Measurements from ENCODE around the gene HBA1.
A peak's percentile ranks its signal among the peaks of the same experiment; 100 is the strongest.
"Not testable (repeated sequence)": the region's sequence is repeated elsewhere in the genome, so short reads cannot be mapped to it uniquely, and the experiment has no call there.

The HBA1 gene

GRCh38 chr16:176477-177382, at the start of gene HBA1:
HBA1 (plus strand) TSS chr16:176680; CDS start chr16:176717, 37 bp downstream.
- DNase-seq (ENCODE audit: low spot score); H3K27ac ChIP-seq; POLR2A ChIA-PET (ENCODE audit: low non-redundant PET); CTCF ChIA-PET: not testable (repeated sequence)

GRCh38 chr16:129075-129474, 47.4 kb upstream of the HBA1 start:
- POLR2A ChIA-PET (ENCODE audit: low non-redundant PET) = no interaction called here
- CTCF ChIA-PET = interaction anchor here (0.6 to 1.0 kb wide), 3 partner anchors 63 to 233 kb away, joined by 3 to 4 read pairs (median 3); no protein-coding TSS in a partner anchor
- TF ChIP-seq CTCF (conservative IDR thresholded peaks at IDR 0.05; ENCODE audit: low read depth) = no peak
- DNase-seq (ENCODE audit: low spot score) = no peak
- no peak overlapping the region for H3K27ac ChIP-seq

GRCh38 chr16:130533-131173, 45.8 kb upstream of the HBA1 start:
- no peak for DNase-seq (ENCODE audit: low spot score)
- ChIA-PET POLR2A (ENCODE audit: low non-redundant PET) (no interaction called here), CTCF (interaction anchor here (0.6 to 0.8 kb wide), 2 partner anchors 8 to 24 kb away, joined by 3 read pairs; no protein-coding TSS in a partner anchor)
- TF ChIP-seq CTCF (conservative IDR thresholded peaks at IDR 0.05; ENCODE audit: low read depth) = no peak
- no peak overlapping the region for H3K27ac ChIP-seq

GRCh38 chr16:132120-132519, 44.4 kb upstream of the HBA1 start:
- CTCF ChIA-PET = interaction anchor here (0.6 kb wide), 2 partner anchors 24 to 36 kb away, joined by 3 read pairs; no protein-coding TSS in a partner anchor
- no peak overlapping the region for H3K27ac ChIP-seq
- no peak for TF ChIP-seq CTCF (conservative IDR thresholded peaks at IDR 0.05; ENCODE audit: low read depth)
- POLR2A ChIA-PET (ENCODE audit: low non-redundant PET) = interaction anchor here (0.6 kb wide), 1 partner anchor 36 kb away, joined by 3 read pairs; no protein-coding TSS in a partner anchor
- no peak for DNase-seq (ENCODE audit: low spot score)

- POLR2A ChIA-PET (ENCODE audit: low non-redundant PET) = interaction anchor here (0.8 kb wide), 1 partner anchor 14 kb away, joined by 6 read pairs; no protein-coding TSS in a partner anchor
- H3K27ac ChIP-seq = no peak overlapping the region
- CTCF ChIA-PET = interaction anchor here (0.6 to 1.8 kb wide), 4 partner anchors 8 to 184 kb away, joined by 3 to 4 read pairs (median 4); no protein-coding TSS in a partner anchor
- no peak for DNase-seq (ENCODE audit: low spot score)
- TF ChIP-seq CTCF (conservative IDR thresholded peaks at IDR 0.05; ENCODE audit: low read depth) = no peak
These were observed 42.8 kb upstream of the HBA1 start for GRCh38 chr16:133716-134115.

GRCh38 chr16:138049-138417, 38.4 kb upstream of the HBA1 start:
- CTCF ChIA-PET = interaction anchor here (0.6 to 0.7 kb wide), 2 partner anchors 11 to 224 kb away, joined by 3 to 5 read pairs; no protein-coding TSS in a partner anchor

More at GRCh38 chr16:138049-138417, 38.4 kb upstream of the HBA1 start:
- POLR2A ChIA-PET (ENCODE audit: low non-redundant PET) = interaction anchor here (0.5 kb wide), 1 partner anchor 31 kb away, joined by 4 read pairs; no protein-coding TSS in a partner anchor
- H3K27ac ChIP-seq = peak overlapping the region; percentile 84
- DNase-seq (ENCODE audit: low spot score) = peak; percentile 27
- no peak for TF ChIP-seq CTCF (conservative IDR thresholded peaks at IDR 0.05; ENCODE audit: low read depth)

Measured in RWPE1 (cell line).